H1 (cell line): Measurements from ENCODE around the gene WDR54. TPM values are rescaled to one million over a fixed set of nuclear protein-coding genes. Genes with fewer than 3 reads are reported as not detected.

ENCODE experiments used
- CTCF ChIA-PET: fragments of 300-600 bp; sonication (Branson Sonifier 250); formaldehyde crosslinking; loops from one replicate; lab custom pipeline; 2021; ENCODE audit not compliant: partially characterized antibody; lab: Charles Lee
- POLR2A ChIA-PET: fragments of 300-600 bp; sonication (Branson Sonifier 250); formaldehyde crosslinking; loops from one replicate; lab custom pipeline; 2021; ENCODE audit warnings: inconsistent platforms; ENCODE audit not compliant: partially characterized antibody; lab: Charles Lee
- DNase-seq, 2 experiments: peaks; one replicate each; pipeline versions ENCODE4 v3.0.0 to v3.0.0-alpha.2; 2010 to 2022; ENCODE audit warnings: low spot score in 2 of 2, low read depth in 1 of 2, mixed read lengths in 1 of 2
- FAIRE-seq: peaks from 2 replicates; lab custom pipeline; 2011; peaks lifted over from hg19 to GRCh38; lab: Jason Lieb, UNC
- H2AFZ ChIP-seq: 2 replicates; pipeline ENCODE4 v1.8.1; 2012; ENCODE audit warnings: low read length, inconsistent platforms
- H2AK5ac ChIP-seq: 2 replicates; pipeline ENCODE4 v1.6.1; 2013; ENCODE audit warnings: low read depth, low read length
- H2BK120ac ChIP-seq: replicated peaks from 2 replicates; pipeline ENCODE3; 2013; ENCODE audit warnings: low read depth, low read length, inconsistent platforms
- H2BK12ac ChIP-seq: 2 replicates; pipeline ENCODE4 v1.6.1; 2013; ENCODE audit warnings: low read depth, low read length
- H2BK15ac ChIP-seq: 2 replicates; pipeline ENCODE4 v1.6.1; 2013; ENCODE audit warnings: low read length
- H2BK20ac ChIP-seq: 2 replicates; pipeline ENCODE4 v1.6.1; 2013; ENCODE audit warnings: low read length
- H2BK5ac ChIP-seq: 2 replicates; pipeline ENCODE4 v1.6.1; 2013; ENCODE audit warnings: low read depth, low read length
- H3K14ac ChIP-seq: 2 replicates; pipeline ENCODE4 v1.6.1; 2013; ENCODE audit warnings: inconsistent platforms; ENCODE audit not compliant: insufficient read length
- H3K18ac ChIP-seq: 2 replicates; pipeline ENCODE4 v1.6.1; 2013; ENCODE audit warnings: low read length; ENCODE audit errors: extremely low read depth
- H3K23ac ChIP-seq: 2 replicates; pipeline ENCODE4 v1.6.1; 2013; ENCODE audit warnings: inconsistent platforms; ENCODE audit not compliant: insufficient read length
- H3K23me2 ChIP-seq: 2 replicates; pipeline ENCODE4 v1.6.1; 2013; ENCODE audit warnings: low read depth, low read length
- H3K27ac ChIP-seq: 2 replicates; pipeline ENCODE4 v1.6.1; 2011; ENCODE audit warnings: low read depth, low read length, inconsistent platforms
- H3K27me3 ChIP-seq, 4 experiments: replicated peaks in 1 of 4; 1 replicate in 1 of 4; 2 replicates in 3 of 4; pipeline versions ENCODE4 v1.6.1 to v1.8.1; 2011 to 2013; ENCODE audit warnings: low read length in 3 of 4, mild to moderate bottlenecking in 3 of 4, inconsistent platforms in 2 of 4, mixed read lengths in 2 of 4, moderate library complexity in 1 of 4; ENCODE audit not compliant: control insufficient read depth in 3 of 4, insufficient read depth in 3 of 4; ENCODE audit errors: extremely low read depth in 1 of 4
- H3K36me3 ChIP-seq, 4 experiments: 2 replicates each; pipeline versions ENCODE4 v1.6.1 to v1.8.1; 2011 to 2013; ENCODE audit warnings: mild to moderate bottlenecking in 4 of 4, low read length in 3 of 4, moderate library complexity in 2 of 4, control low read depth in 1 of 4, inconsistent platforms in 1 of 4; ENCODE audit not compliant: insufficient read depth in 4 of 4, control insufficient read depth in 2 of 4
- H3K4ac ChIP-seq: replicated peaks from 2 replicates; pipeline ENCODE3; 2013; ENCODE audit warnings: low read length, low read depth, mixed read lengths, inconsistent platforms; ENCODE audit not compliant: insufficient read length
- H3K4me1 ChIP-seq, 4 experiments: replicated peaks in 1 of 4; 1 replicate in 1 of 4; 2 replicates in 3 of 4; pipeline versions ENCODE4 v1.6.1 to v1.8.1; 2011 to 2013; ENCODE audit warnings: low read length in 3 of 4, inconsistent platforms in 2 of 4, mixed read lengths in 1 of 4; ENCODE audit not compliant: insufficient read depth in 4 of 4, control insufficient read depth in 3 of 4
- H3K4me2 ChIP-seq, 2 experiments: 2 replicates each; pipeline versions ENCODE4 v1.6.1 to v1.8.1; 2011 to 2013; ENCODE audit warnings: low read depth in 2 of 2, low read length in 2 of 2, control low read depth in 1 of 2, inconsistent platforms in 1 of 2, mild to moderate bottlenecking in 1 of 2; ENCODE audit not compliant: insufficient read depth in 1 of 2
- H3K4me3 ChIP-seq, 4 experiments: fragments of 200-600, 300-600 bp in 1 of 4; sonication (generic), shearing (Covaris generic), sonication (Bioruptor Twin) in 1 of 4; 2 replicates each; pipeline versions ENCODE4 v1.5.1 to v1.8.1; 2011 to 2016; ENCODE audit warnings: low read length in 4 of 4, low read depth in 3 of 4, control low read depth in 2 of 4, inconsistent platforms in 2 of 4, mild to moderate bottlenecking in 2 of 4, mixed read lengths in 1 of 4, moderate library complexity in 1 of 4; ENCODE audit not compliant: insufficient read depth in 2 of 4; ENCODE audit errors: extremely low read depth in 1 of 4
- H3K56ac ChIP-seq: replicated peaks from 2 replicates; pipeline ENCODE3; 2013; ENCODE audit warnings: low read depth, mild to moderate bottlenecking, mixed read lengths, low read length, inconsistent platforms; ENCODE audit not compliant: insufficient read length
- H3K79me1 ChIP-seq: 2 replicates; pipeline ENCODE4 v1.6.1; 2013; ENCODE audit warnings: low read depth, low read length, control low read depth
- H3K79me2 ChIP-seq, 2 experiments: 2 replicates each; pipeline versions ENCODE4 v1.6.1 to v1.8.1; 2012 to 2013; ENCODE audit warnings: low read length in 2 of 2, mild to moderate bottlenecking in 2 of 2, inconsistent platforms in 1 of 2; ENCODE audit not compliant: insufficient read depth in 2 of 2, control insufficient read depth in 1 of 2
- H3K9ac ChIP-seq, 4 experiments: replicated peaks in 1 of 4; 1 replicate in 1 of 4; 2 replicates in 3 of 4; pipeline versions ENCODE4 v1.6.1 to v1.8.1; 2011 to 2013; ENCODE audit warnings: low read depth in 3 of 4, low read length in 3 of 4, control low read depth in 2 of 4, mild to moderate bottlenecking in 2 of 4, moderate library complexity in 2 of 4, inconsistent platforms in 1 of 4; ENCODE audit errors: extremely low read depth in 1 of 4
- H3K9me3 ChIP-seq, 2 experiments: 2 replicates each; pipeline versions ENCODE4 v1.6.1 to v1.8.1; 2012 to 2013; ENCODE audit warnings: mild to moderate bottlenecking in 2 of 2, moderate library complexity in 2 of 2, control low read depth in 1 of 2, inconsistent platforms in 1 of 2, low read depth in 1 of 2, low read length in 1 of 2, mixed read lengths in 1 of 2; ENCODE audit not compliant: insufficient read depth in 2 of 2
- H4K20me1 ChIP-seq, 2 experiments: replicated peaks in 1 of 2; 2 replicates each; pipeline versions ENCODE3 to v1.8.1; 2011 to 2013; ENCODE audit warnings: inconsistent platforms in 2 of 2, low read length in 2 of 2, mild to moderate bottlenecking in 1 of 2; ENCODE audit not compliant: insufficient read depth in 2 of 2, control insufficient read depth in 1 of 2
- H4K5ac ChIP-seq: 2 replicates; pipeline ENCODE4 v1.6.1; 2013; ENCODE audit warnings: low read length, low read depth, mixed read lengths, inconsistent platforms; ENCODE audit not compliant: insufficient read length
- H4K8ac ChIP-seq: 2 replicates; pipeline ENCODE4 v1.8.0; 2013; ENCODE audit warnings: mild to moderate bottlenecking, moderate library complexity, low read length, inconsistent platforms; ENCODE audit not compliant: insufficient read depth; ENCODE audit errors: extremely low read depth
- H4K91ac ChIP-seq: replicated peaks from 2 replicates; pipeline ENCODE3; 2013; ENCODE audit warnings: low read length, mixed read lengths, inconsistent platforms; ENCODE audit not compliant: insufficient read length
- CEBPB ChIP-seq: IDR thresholded peaks from 2 replicates; pipeline ENCODE4 v1.6.1; 2012; ENCODE audit warnings: low read depth, low read length
- E2F6 ChIP-seq: IDR thresholded peaks from 2 replicates; pipeline ENCODE4 v1.6.1; 2012; ENCODE audit warnings: inconsistent platforms
- JUND ChIP-seq: IDR thresholded peaks from 2 replicates; pipeline ENCODE4 v1.6.1; 2011; ENCODE audit warnings: mild to moderate bottlenecking, improper control_type of control experiment, low read length
- KDM1A ChIP-seq: fragments of 200-600, 300-600 bp; sonication (generic); IDR thresholded peaks from 2 replicates; pipeline ENCODE4 v1.7.1; 2016; ENCODE audit warnings: mild to moderate bottlenecking, low read length, borderline replicate concordance
- SIRT6 ChIP-seq: IDR thresholded peaks from one replicate; pipeline ENCODE4 v1.7.1; 2012; ENCODE audit warnings: low read length, inconsistent platforms
- SP1 ChIP-seq: IDR thresholded peaks from 2 replicates; pipeline ENCODE4 v1.6.1; 2011; ENCODE audit warnings: low read depth, low read length
- TAF1 ChIP-seq: IDR thresholded peaks from 2 replicates; pipeline ENCODE4 v1.6.1; 2011; ENCODE audit warnings: mild to moderate bottlenecking, low read depth, low read length
- ZNF274 ChIP-seq: IDR thresholded peaks from 2 replicates; pipeline ENCODE4 v1.7.0; 2012; ENCODE audit warnings: low read length, borderline replicate concordance; ENCODE audit errors: extremely low read depth
- WGBS, 2 experiments: shearing (Covaris generic) in 1 of 2; methylation state at CpG; one replicate each; pipeline versions ENCODE4 v1.1.6 to v1.1.7; 2013 to 2015; ENCODE audit warnings: low lambda C conversion rate in 2 of 2, mixed read lengths in 2 of 2, inconsistent platforms in 1 of 2, low coverage in 1 of 2, missing lambda C conversion rate in 1 of 2; ENCODE audit not compliant: insufficient replicate concordance in 2 of 2, insufficient coverage in 1 of 2, insufficient read length in 1 of 2; ENCODE audit errors: extremely low coverage in 1 of 2, missing lambda C conversion rate in 1 of 2; 5-methylcytosine and 5-hydroxymethylcytosine counted together
- polyA plus RNA-seq, 7 experiments: library from polyadenylated mRNA; depleted of rRNA in 3 of 7; stranded (reverse) in 5 of 7; unstranded in 2 of 7; fragments of >200 nt in 5 of 7; fragments of 200-250 nt in 2 of 7; gene quantifications; 1 replicate in 5 of 7; 2 replicates in 1 of 7; 4 replicates in 1 of 7; pipeline versions ENCODE4 v1.2.1 to v1.2.3, GENCODE V29; 2011 to 2013; ENCODE audit warnings: missing spikeins in 2 of 7, mixed read lengths in 2 of 7
- total RNA-seq: library from RNA; stranded (reverse); fragmentation: NEBNext Ultra II Directional; extraction: Animal tissue kit (Norgen Biotek cat#: 25700); gene quantifications from 2 replicates; pipeline ENCODE4 v1.2.1, GENCODE V29; 2021
- TF ChIP-seq, protein P1 (sequence below): IDR thresholded peaks from 2 replicates; pipeline ENCODE4 v1.6.1; 2011; ENCODE audit warnings: low read length, improper control_type of control experiment

WDR54 gene
- total and polyA plus RNA-seq, 2 of the 8 experiments (the other 6 are each of a cell fraction or from before 2014, with no cell fraction given): 41.6 to 125 TPM

GRCh38 chr2:74474481-74474880 lies 53.0 kb downstream of the WDR54 start:
- TF ChIP-seq JUND (no peak), TAF1 (no peak), CEBPB (no peak), SP1 (no peak), E2F6 (no peak), SIRT6 (no peak), ZNF274 (no peak), KDM1A (no peak)
- TF ChIP-seq, protein P1, sequence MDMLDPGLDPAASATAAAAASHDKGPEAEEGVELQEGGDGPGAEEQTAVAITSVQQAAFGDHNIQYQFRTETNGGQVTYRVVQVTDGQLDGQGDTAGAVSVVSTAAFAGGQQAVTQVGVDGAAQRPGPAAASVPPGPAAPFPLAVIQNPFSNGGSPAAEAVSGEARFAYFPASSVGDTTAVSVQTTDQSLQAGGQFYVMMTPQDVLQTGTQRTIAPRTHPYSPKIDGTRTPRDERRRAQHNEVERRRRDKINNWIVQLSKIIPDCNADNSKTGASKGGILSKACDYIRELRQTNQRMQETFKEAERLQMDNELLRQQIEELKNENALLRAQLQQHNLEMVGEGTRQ: no peak
- Histone ChIP-seq H3K27me3 (no peaks in the 10 kb centered on the region), H3K79me2 (no peaks in the 10 kb centered on the region), H2BK12ac (no peak overlapping the region), H3K18ac (no peak overlapping the region), H2AK5ac (no peak overlapping the region), H2BK120ac (no peak overlapping the region), H3K9me3 (no peaks in the 10 kb centered on the region), H3K27ac (no peak overlapping the region), H3K79me1 (no peaks in the 10 kb centered on the region; the same call in 1 of the 2 replicates), H2BK15ac (no peak overlapping the region), H3K4me2 (no peak overlapping the region), H3K9ac (no peak overlapping the region), H3K23ac (no peak overlapping the region), H2BK5ac (no peak overlapping the region), H2BK20ac (no peak overlapping the region), H4K91ac (no peak overlapping the region), H3K4ac (no peak overlapping the region), H4K20me1 (peaks cover 0 to 1% of the 10 kb centered on the region in 2 experiments), H2AFZ (no peak overlapping the region), H3K23me2 (peaks cover 11% of the 10 kb centered on the region), H3K36me3 (peaks cover 0 to 4% (median 2%) of the 10 kb centered on the region in 4 experiments; a peak in 6 of 8 replicates), H3K4me1 (peaks cover 0 to 3% (median 2%) of the 10 kb centered on the region in 4 experiments; a peak in 3 of 7 replicates), H3K14ac (no peak overlapping the region), H4K8ac (peak overlapping the region; percentile 14; the same call in 1 of the 2 replicates), H4K5ac (no peak overlapping the region), H3K56ac (no peak overlapping the region), H3K4me3 (no peak overlapping the region)
- WGBS, 2 experiments: 92% methylated on average over 6 of the region's 6 CpGs; no CpG with 5 or more reads in 1 of the 2 experiments
- DNase-seq: no peak
- no peak for FAIRE-seq
- POLR2A ChIA-PET: interaction anchor here (1.0 to 5.2 kb wide), 4 partner anchors 7 to 29 kb away, joined by 4 to 89 read pairs (median 24); partner anchors contain the start of genes CCDC142, INO80B, TTC31 and WBP1
- CTCF ChIA-PET: interaction anchor here (0.9 to 5.7 kb wide), 19 partner anchors 8 to 139 kb away, joined by 3 to 86 read pairs (median 5); partner anchors contain the start of genes C2orf81, CCDC142, INO80B and MOGS
